K562 (cell line): ENCODE data around the gene CCSER1. TPM values are rescaled to one million over a fixed set of nuclear protein-coding genes. Genes with fewer than 3 reads are reported as not detected.

Experiments used
- ATAC-seq: fragments of 200-7000 bp; cut with Tn5 transposase; 3 replicates; pipeline ENCODE4 v1.9.1; 2020; ENCODE audit warnings: moderate library complexity
- BruUV-seq: library from RNA; stranded (reverse); fragments of 400-500 nt; replicated peaks from 2 replicates; lab custom pipeline; 2021; lab: Mats Ljungman, UMichigan
- CTCF ChIA-PET: fragments of 300-600 bp; formaldehyde crosslinking; extraction: SDS; loops from one replicate; lab custom pipeline; 2021; ENCODE audit warnings: low intra/inter-chr PET ratio; lab: Yijun Ruan, JAX
- POLR2A ChIA-PET: fragments of 300-600, 350-650 bp; sonication (Branson Sonifier 250); formaldehyde crosslinking; extraction: SDS; loops from one replicate; lab custom pipeline; 2021; ENCODE audit warnings: antibody characterized with exemption, inconsistent platforms; lab: Yijun Ruan, JAX
- DNase-seq, 4 experiments: peaks; one replicate each; pipeline versions ENCODE4 v3.0.0 to v3.0.0-alpha.2; 2011 to 2018; ENCODE audit warnings: low spot score in 3 of 4, mixed read lengths in 3 of 4; ENCODE audit errors: extremely low read depth in 1 of 4
- FAIRE-seq: peaks from 2 replicates; lab custom pipeline; 2011; peaks lifted over from hg19 to GRCh38; lab: Jason Lieb, UNC
- H2AFZ ChIP-seq: 2 replicates; pipeline ENCODE4 v1.6.0; 2011; ENCODE audit warnings: low read depth, low read length, control low read depth, inconsistent platforms
- H3K27ac ChIP-seq: fragments of 200-600 bp; 3 replicates; pipeline ENCODE4 v1.8.0; 2011; ENCODE audit warnings: low read depth, mild to moderate bottlenecking, control low read depth, inconsistent platforms, low read length, moderate library complexity, mixed read lengths; ENCODE audit errors: extremely low read depth
- H3K27me3 ChIP-seq, 2 experiments: fragments of 300-600 bp in 1 of 2; 2 replicates in 1 of 2; 3 replicates in 1 of 2; pipeline versions ENCODE4 v1.6.0 to v1.8.0; 2011; ENCODE audit warnings: inconsistent platforms in 2 of 2, low read length in 2 of 2, mild to moderate bottlenecking in 1 of 2, mixed read lengths in 1 of 2, moderate library complexity in 1 of 2; ENCODE audit not compliant: control insufficient read depth in 2 of 2, insufficient read depth in 2 of 2
- H3K36me3 ChIP-seq: fragments of 300-600 bp; 3 replicates; pipeline ENCODE4 v1.8.0; 2011; ENCODE audit warnings: mild to moderate bottlenecking, low read length, inconsistent platforms; ENCODE audit not compliant: control insufficient read depth, insufficient read depth
- H3K4me1 ChIP-seq, 2 experiments: fragments of 200-600 bp in 1 of 2; replicated peaks in 1 of 2; 2 replicates in 1 of 2; 3 replicates in 1 of 2; pipeline versions ENCODE4 v1.5.1 to v1.8.0; 2011; ENCODE audit warnings: inconsistent platforms in 2 of 2, low read length in 2 of 2, mild to moderate bottlenecking in 1 of 2, mixed read lengths in 1 of 2, moderate library complexity in 1 of 2; ENCODE audit not compliant: control insufficient read depth in 2 of 2, insufficient read depth in 2 of 2
- H3K4me2 ChIP-seq: 2 replicates; pipeline ENCODE4 v1.6.1; 2011; ENCODE audit warnings: low read length, control low read depth, inconsistent platforms, mixed read lengths; ENCODE audit not compliant: insufficient read depth
- H3K4me3 ChIP-seq: fragments of 200-600 bp; sonication (generic), shearing (Covaris generic); 2 replicates; pipeline ENCODE4 v1.5.1; 2016; ENCODE audit warnings: control low read depth, inconsistent platforms
- H3K79me2 ChIP-seq: fragments of 200-600 bp; 3 replicates; pipeline ENCODE4 v1.8.0; 2011; ENCODE audit warnings: low read length, inconsistent platforms; ENCODE audit not compliant: control insufficient read depth, insufficient read depth
- H3K9ac ChIP-seq, 2 experiments: 2 replicates each; pipeline versions ENCODE4 v1.6.0 to v1.6.1; 2011; ENCODE audit warnings: low read depth in 2 of 2, low read length in 2 of 2, control low read depth in 1 of 2, inconsistent platforms in 1 of 2, mild to moderate bottlenecking in 1 of 2, mixed read lengths in 1 of 2; ENCODE audit not compliant: insufficient read depth in 1 of 2
- H3K9me1 ChIP-seq: one replicate; pipeline ENCODE4 v1.6.0; 2011; ENCODE audit warnings: inconsistent platforms, mild to moderate bottlenecking, low read length, moderate library complexity; ENCODE audit not compliant: control insufficient read depth, insufficient read depth
- H3K9me3 ChIP-seq: replicated peaks from 2 replicates; pipeline ENCODE4 v1.5.1; 2011; ENCODE audit warnings: low read depth, low read length, inconsistent platforms; ENCODE audit not compliant: control insufficient read depth, insufficient read depth
- H4K20me1 ChIP-seq: replicated peaks from 2 replicates; pipeline ENCODE4 v1.6.1; 2011; ENCODE audit warnings: low read length, inconsistent platforms, mixed read lengths; ENCODE audit not compliant: control insufficient read depth, insufficient read depth
- ARID3B ChIP-seq: fragments of 250-450 bp; sonication (Bioruptor Pico); IDR thresholded peaks from 2 replicates; pipeline ENCODE4 v1.4.0; 2020; ENCODE audit warnings: borderline replicate concordance
- CXXC5 ChIP-seq: fragments of 250-450 bp; sonication (Bioruptor Pico); IDR thresholded peaks from 2 replicates; pipeline ENCODE4 v1.8.0; 2022; ENCODE audit warnings: inconsistent platforms, mild to moderate bottlenecking, moderate library complexity
- E2F1 ChIP-seq: sonication (generic); formaldehyde crosslinking; IDR thresholded peaks from 2 replicates; pipeline ENCODE4 v1.8.1; 2023; ENCODE audit warnings: mild to moderate bottlenecking, missing genetic modification reagents, moderate library complexity
- ELF4 ChIP-seq: fragments of 450-650 bp; formaldehyde crosslinking; IDR thresholded peaks from 2 replicates; pipeline ENCODE4 v1.4.0; 2022; ENCODE audit warnings: missing genetic modification characterization
- MBD2 ChIP-seq: sonication (generic); IDR thresholded peaks from 2 replicates; pipeline ENCODE4 v1.6.1; 2016; ENCODE audit warnings: low read depth, borderline replicate concordance
- PREB ChIP-seq: sonication (generic); formaldehyde crosslinking; IDR thresholded peaks from 2 replicates; pipeline ENCODE4 v1.8.1; 2023; ENCODE audit warnings: mild to moderate bottlenecking, missing genetic modification reagents
- RB1 ChIP-seq: fragments of 450-650 bp; IDR thresholded peaks from 2 replicates; pipeline ENCODE4 v1.6.1; 2017; ENCODE audit warnings: low read depth, mild to moderate bottlenecking
- RREB1 ChIP-seq: fragments of 250-450 bp; sonication (Bioruptor Pico); IDR thresholded peaks from 2 replicates; pipeline ENCODE4 v1.4.0; 2020
- TOE1 ChIP-seq, 2 experiments: fragments of 450-650 bp in 1 of 2; sonication (generic) in 1 of 2; formaldehyde crosslinking in 1 of 2; IDR thresholded peaks; 2 replicates each; pipeline versions ENCODE4 v1.7.1 to v1.8.0; 2016 to 2022; ENCODE audit warnings: borderline replicate concordance in 2 of 2, mild to moderate bottlenecking in 2 of 2, antibody characterized with exemption in 1 of 2, inconsistent platforms in 1 of 2, low read depth in 1 of 2, missing genetic modification reagents in 1 of 2, moderate library complexity in 1 of 2
- ZFP30 ChIP-seq: fragments of 250-450 bp; sonication (Bioruptor Pico); IDR thresholded peaks from 2 replicates; pipeline ENCODE4 v1.8.0; 2022; ENCODE audit warnings: moderate library complexity, mild to moderate bottlenecking, inconsistent platforms, borderline replicate concordance
- WGBS: fragments of 100-300 bp; shearing (Covaris generic); methylation state at CpG from one replicate; pipeline ENCODE4 v1.1.6; 2016; ENCODE audit warnings: low coverage, mixed read lengths; ENCODE audit not compliant: insufficient coverage; ENCODE audit errors: missing lambda C conversion rate; 5-methylcytosine and 5-hydroxymethylcytosine counted together
- in situ Hi-C: fragments of 300-500 bp; cut with MboI; formaldehyde crosslinking; loops from 4 replicates; pipeline ENCODE4 v1.15.0; 2018; ENCODE audit warnings: inconsistent platforms, mixed read lengths
- intact Hi-C: fragments of 100-400 bp; cut with micrococcal nuclease; formaldehyde crosslinking; loops from 2 replicates; pipeline ENCODE4 v1.14.2; 2022
- polyA plus RNA-seq, 8 experiments: library from polyadenylated mRNA; depleted of rRNA in 4 of 8; stranded (reverse) in 5 of 8; unstranded in 3 of 8; fragments of >200 nt; fragmentation: Nextera tagmentation in 2 of 8; fragmentation: Illumina TruSeq in 1 of 8; extraction: Ambion mirVana in 2 of 8; extraction: Trizol in 1 of 8; gene quantifications; 2 replicates each; pipeline versions ENCODE4 v1.2.1 to v1.2.3, GENCODE V29; 2011 to 2014; ENCODE audit warnings: inconsistent platforms in 1 of 8, missing spikeins in 1 of 8
- total RNA-seq, 7 experiments: library from RNA; depleted of rRNA in 6 of 7; stranded (reverse); fragments of >200 nt in 6 of 7; fragmentation: Illumina TruSeq in 2 of 7; extraction: Trizol in 2 of 7; gene quantifications; 2 replicates each; pipeline versions ENCODE4 v1.2.1 to v1.2.3, GENCODE V29; 2011 to 2021; ENCODE audit warnings: low replicate concordance in 1 of 7

CCSER1 gene
- total and polyA plus RNA-seq, 9 of the 15 experiments (the other 6 are each of a cell fraction or from before 2014, with no cell fraction given) = not detected

- ATAC-seq (no peak), FAIRE-seq (no peak), DNase-seq (no peak)
- H3K9ac ChIP-seq = no peak overlapping the region
- no peaks in the 10 kb centered on the region for H4K20me1 ChIP-seq
- no peaks in the 10 kb centered on the region for H3K27me3 ChIP-seq
- in situ Hi-C loops = no loop called here
- no peaks in the 10 kb centered on the region for H3K79me2 ChIP-seq
- H3K4me2 ChIP-seq = no peak overlapping the region
- H3K9me3 ChIP-seq = no peaks in the 10 kb centered on the region
- ChIA-PET POLR2A (no interaction called here), CTCF (interaction anchor here (0.6 kb wide), 1 partner anchor 34 kb away, joined by 3 read pairs; no protein-coding TSS in a partner anchor)
- BruUV-seq = no TSS peak
- no peak overlapping the region for H3K27ac ChIP-seq
- no peaks in the 10 kb centered on the region for H3K36me3 ChIP-seq
- no peak overlapping the region for H3K4me3 ChIP-seq
- intact Hi-C loops = no loop called here
- H3K9me1 ChIP-seq = no peaks in the 10 kb centered on the region
- 0% methylated on average over 1 of the region's 1 CpG for WGBS
- H3K4me1 ChIP-seq = no peaks in the 10 kb centered on the region
- H2AFZ ChIP-seq = no peak overlapping the region
- no peak for TF ChIP-seq MBD2
- no peak for TF ChIP-seq E2F1 (CRISPR knock-in tag)
- no peak for TF ChIP-seq RREB1
- TF ChIP-seq ZFP30 (CRISPR knock-in tag) = no peak
- TF ChIP-seq CXXC5 (CRISPR knock-in tag) = no peak
- TF ChIP-seq ARID3B (CRISPR knock-in tag) = no peak
- no peak for TF ChIP-seq RB1
- no peak for TF ChIP-seq ELF4 (CRISPR knock-in tag)
- no peak for TF ChIP-seq PREB (CRISPR knock-in tag)
- no peak for TF ChIP-seq TOE1 (IDR thresholded peaks at IDR 0.05; ENCODE audit: borderline replicate concordance)
- no peak for TF ChIP-seq TOE1 (CRISPR knock-in tag; IDR thresholded peaks at IDR 0.05; ENCODE audit: borderline replicate concordance, low read depth)
Measured at GRCh38 chr4:90306810-90307209, 179.6 kb downstream of the CCSER1 start.
